CD8-positive, alpha-beta memory T cell (primary cell): ENCODE data around the gene ZNF609. TPM values are rescaled to one million over a fixed set of nuclear protein-coding genes. Genes with fewer than 3 reads are reported as not detected.

ENCODE experiments used
- CTCF ChIA-PET: fragments of 350-600 bp; sonication (Branson Sonifier 250); formaldehyde crosslinking; loops from one replicate; lab custom pipeline; 2021; ENCODE audit warnings: antibody characterized with exemption; lab: Charles Lee
- POLR2A ChIA-PET: fragments of 350-600 bp; sonication (Branson Sonifier 250); formaldehyde crosslinking; loops from one replicate; lab custom pipeline; 2021; ENCODE audit warnings: antibody characterized with exemption; lab: Charles Lee
- DNase-seq, 5 donors: peaks; one replicate each; pipeline versions ENCODE4 v3.0.0 to v3.0.0-alpha.2; 2020 to 2022; ENCODE audit warnings: mixed read lengths in 1 of 5
- H3K27ac ChIP-seq: one replicate; pipeline ENCODE4 v1.7.0; 2013; ENCODE audit warnings: low read depth, mild to moderate bottlenecking, low read length, moderate library complexity
- H3K27me3 ChIP-seq: 2 replicates; pipeline ENCODE4 v1.7.0; 2013; ENCODE audit warnings: low read length, mild to moderate bottlenecking; ENCODE audit not compliant: insufficient read depth, poor library complexity, severe bottlenecking
- H3K36me3 ChIP-seq: 2 replicates; pipeline ENCODE4 v1.7.0; 2013; ENCODE audit warnings: mild to moderate bottlenecking, low read length, moderate library complexity; ENCODE audit not compliant: insufficient read depth
- H3K4me1 ChIP-seq: 2 replicates; pipeline ENCODE4 v1.7.0; 2013; ENCODE audit warnings: mild to moderate bottlenecking, low read length, moderate library complexity; ENCODE audit not compliant: insufficient read depth
- H3K4me3 ChIP-seq: 2 replicates; pipeline ENCODE4 v1.7.0; 2013; ENCODE audit warnings: mild to moderate bottlenecking, low read length
- H3K9me3 ChIP-seq: 2 replicates; pipeline ENCODE4 v1.7.0; 2013; ENCODE audit warnings: mild to moderate bottlenecking, low read length
- H3K27ac Mint-ChIP-seq, 8 donors: one replicate each; pipeline ENCODE4 v1.8.0; 2020 to 2021; ENCODE audit warnings: mixed read lengths in 8 of 8, mild to moderate bottlenecking in 6 of 8, inconsistent platforms in 3 of 8, moderate library complexity in 3 of 8
- H3K27me3 Mint-ChIP-seq, 2 donors: one replicate each; pipeline ENCODE4 v1.8.0; 2020 to 2021; ENCODE audit warnings: mixed read lengths in 2 of 2, mild to moderate bottlenecking in 1 of 2, moderate library complexity in 1 of 2
- H3K36me3 Mint-ChIP-seq, 3 donors: one replicate each; pipeline ENCODE4 v1.8.0; 2020 to 2021; ENCODE audit warnings: mixed read lengths in 3 of 3, inconsistent platforms in 1 of 3, mild to moderate bottlenecking in 1 of 3
- H3K4me1 Mint-ChIP-seq, 3 donors: one replicate each; pipeline ENCODE4 v1.8.0; 2020 to 2021; ENCODE audit warnings: mixed read lengths in 3 of 3, inconsistent platforms in 1 of 3, mild to moderate bottlenecking in 1 of 3
- H3K4me3 Mint-ChIP-seq, 7 donors: one replicate each; pipeline ENCODE4 v1.8.0; 2020 to 2021; ENCODE audit warnings: mixed read lengths in 7 of 7, mild to moderate bottlenecking in 6 of 7, moderate library complexity in 4 of 7, inconsistent platforms in 2 of 7
- H3K9me3 Mint-ChIP-seq, 5 donors: one replicate each; pipeline ENCODE4 v1.8.0; 2020 to 2022; ENCODE audit warnings: mixed read lengths in 5 of 5, mild to moderate bottlenecking in 3 of 5, moderate library complexity in 2 of 5, inconsistent platforms in 1 of 5
- polyA plus RNA-seq: library from polyadenylated mRNA; unstranded; fragments of 300-500 nt; fragmentation: Illumina TruSeq; gene quantifications from one replicate; pipeline ENCODE4 v1.2.3, GENCODE V29; 2021
- total RNA-seq, 2 experiments: library from RNA; stranded (reverse); gene quantifications; one replicate each; pipeline ENCODE4 v1.2.3, GENCODE V29; 2021

ZNF609 gene
- total and polyA plus RNA-seq, 3 experiments from 2014 or later = 10.7 to 38.9 (median 38.0) TPM

GRCh38 chr15:64447536-64448315 is 12.7 kb upstream of the ZNF609 start:
- POLR2A ChIA-PET = interaction anchor here (0.9 kb wide), 1 partner anchor 9 kb away, joined by 3 read pairs; no protein-coding TSS in a partner anchor

GRCh38 chr15:64452988-64453688 is 7.2 kb upstream of the ZNF609 start:
- Mint-ChIP-seq H3K4me3 (no peak overlapping the region), H3K27ac (peak overlapping the region in 3 of 8 donors; percentile 0 to 72 (median 18)), H3K36me3 (peaks cover 3 to 39% (median 9%) of the 10 kb centered on the region in 3 donors), H3K4me1 (peaks cover 12 to 56% (median 24%) of the 10 kb centered on the region in 3 donors), H3K27me3 (no peaks in the 10 kb centered on the region), H3K9me3 (no peaks in the 10 kb centered on the region)
- POLR2A ChIA-PET = no interaction called here
- H3K36me3 ChIP-seq = no peaks in the 10 kb centered on the region
- CTCF ChIA-PET = no interaction called here
- H3K4me1 ChIP-seq = peaks cover 43% of the 10 kb centered on the region
- no peak overlapping the region for H3K27ac ChIP-seq
- H3K27me3 ChIP-seq = no peaks in the 10 kb centered on the region
- H3K9me3 ChIP-seq = no peaks in the 10 kb centered on the region
- H3K4me3 ChIP-seq = no peak overlapping the region
- DNase-seq = no peak

More at GRCh38 chr15:64447536-64448315, 12.7 kb upstream of the ZNF609 start:
- H3K9me3 Mint-ChIP-seq = no peaks in the 10 kb centered on the region
- Histone ChIP-seq H3K9me3 (no peaks in the 10 kb centered on the region), H3K4me3 (no peak overlapping the region), H3K4me1 (peaks cover 47% of the 10 kb centered on the region), H3K36me3 (no peaks in the 10 kb centered on the region), H3K27me3 (no peaks in the 10 kb centered on the region), H3K27ac (no peak overlapping the region)
- peak overlapping the region in 5 of 8 donors; percentile 15 to 81 (median 62) for H3K27ac Mint-ChIP-seq
- no peaks in the 10 kb centered on the region for H3K27me3 Mint-ChIP-seq
- H3K4me3 Mint-ChIP-seq = peak overlapping the region in 2 of 7 donors; percentile 2 to 7
- H3K4me1 Mint-ChIP-seq = peaks cover 32 to 59% (median 47%) of the 10 kb centered on the region in 3 donors
- CTCF ChIA-PET = interaction anchor here (1.1 to 1.6 kb wide), 2 partner anchors 17 to 206 kb away, joined by 3 to 4 read pairs; no protein-coding TSS in a partner anchor
- no peak for DNase-seq
- H3K36me3 Mint-ChIP-seq = peaks cover 3 to 45% (median 6%) of the 10 kb centered on the region in 3 donors

GRCh38 chr15:64453689-64454037 is 6.7 kb upstream of the ZNF609 start:
- H3K4me3 ChIP-seq = no peak overlapping the region
- Mint-ChIP-seq H3K4me1 (peaks cover 10 to 52% (median 19%) of the 10 kb centered on the region in 3 donors), H3K27ac (peak overlapping the region in 3 of 8 donors; percentile 0 to 72 (median 18)), H3K36me3 (peaks cover 3 to 35% (median 9%) of the 10 kb centered on the region in 3 donors), H3K27me3 (no peaks in the 10 kb centered on the region), H3K9me3 (no peaks in the 10 kb centered on the region), H3K4me3 (no peak overlapping the region)
- H3K9me3 ChIP-seq = no peaks in the 10 kb centered on the region
- H3K27ac ChIP-seq = no peak overlapping the region
- H3K4me1 ChIP-seq = peaks cover 37% of the 10 kb centered on the region
- DNase-seq = no peak
- no peaks in the 10 kb centered on the region for H3K36me3 ChIP-seq
- ChIA-PET CTCF (no interaction called here), POLR2A (no interaction called here)
- H3K27me3 ChIP-seq = no peaks in the 10 kb centered on the region

- Mint-ChIP-seq H3K27ac (no peak overlapping the region), H3K4me3 (no peak overlapping the region), H3K4me1 (peaks cover 9 to 53% (median 21%) of the 10 kb centered on the region in 3 donors), H3K27me3 (no peaks in the 10 kb centered on the region), H3K36me3 (peaks cover 3 to 33% (median 9%) of the 10 kb centered on the region in 3 donors), H3K9me3 (no peaks in the 10 kb centered on the region)
- H3K9me3 ChIP-seq = no peaks in the 10 kb centered on the region
- H3K27me3 ChIP-seq = no peaks in the 10 kb centered on the region
- H3K4me1 ChIP-seq = peaks cover 38% of the 10 kb centered on the region
- no peak overlapping the region for H3K27ac ChIP-seq
- H3K36me3 ChIP-seq = no peaks in the 10 kb centered on the region
- DNase-seq = no peak
- ChIA-PET POLR2A (no interaction called here), CTCF (no interaction called here)
- H3K4me3 ChIP-seq = no peak overlapping the region
These were observed 6.1 kb upstream of the ZNF609 start for GRCh38 chr15:64454282-64454681.

- H3K27ac ChIP-seq = no peak overlapping the region
- Mint-ChIP-seq H3K9me3 (no peaks in the 10 kb centered on the region), H3K4me3 (peak overlapping the region in 1 of 7 donors; percentile 48), H3K27ac (peak overlapping the region in 5 of 8 donors; percentile 54 to 84 (median 73)), H3K4me1 (peaks cover 15 to 52% (median 26%) of the 10 kb centered on the region in 3 donors), H3K27me3 (no peaks in the 10 kb centered on the region), H3K36me3 (peaks cover 0 to 30% (median 6%) of the 10 kb centered on the region in 3 donors)
- CTCF ChIA-PET = no interaction called here
- H3K9me3 ChIP-seq = no peaks in the 10 kb centered on the region
- no peak overlapping the region for H3K4me3 ChIP-seq
- DNase-seq = no peak
- POLR2A ChIA-PET = no interaction called here
- H3K27me3 ChIP-seq = no peaks in the 10 kb centered on the region
- H3K36me3 ChIP-seq = no peaks in the 10 kb centered on the region
- peaks cover 38% of the 10 kb centered on the region for H3K4me1 ChIP-seq
These were observed 4.4 kb upstream of the ZNF609 start for GRCh38 chr15:64455961-64456371.

GRCh38 chr15:64456634-64457108 is 3.7 kb upstream of the ZNF609 start:
- peaks cover 39% of the 10 kb centered on the region for H3K4me1 ChIP-seq
- H3K4me3 ChIP-seq = no peak overlapping the region
- no peak overlapping the region for H3K27ac ChIP-seq
- Mint-ChIP-seq H3K4me3 (peak overlapping the region in 1 of 7 donors; percentile 19), H3K36me3 (peaks cover 0 to 36% (median 6%) of the 10 kb centered on the region in 3 donors), H3K4me1 (peaks cover 20 to 57% (median 32%) of the 10 kb centered on the region in 3 donors), H3K9me3 (no peaks in the 10 kb centered on the region), H3K27ac (peak overlapping the region in 5 of 8 donors; percentile 6 to 84 (median 57)), H3K27me3 (no peaks in the 10 kb centered on the region)
- ChIA-PET POLR2A (no interaction called here), CTCF (interaction anchor here (1.2 kb wide), 1 partner anchor 12 kb away, joined by 3 read pairs; no protein-coding TSS in a partner anchor)
- no peaks in the 10 kb centered on the region for H3K9me3 ChIP-seq
- no peaks in the 10 kb centered on the region for H3K27me3 ChIP-seq
- DNase-seq = no peak
- H3K36me3 ChIP-seq = no peaks in the 10 kb centered on the region

GRCh38 chr15:64459066-64459781 is 1.2 kb upstream of the ZNF609 start:
- no peaks in the 10 kb centered on the region for H3K36me3 ChIP-seq
- POLR2A ChIA-PET = no interaction called here
- H3K4me1 ChIP-seq = peaks cover 61% of the 10 kb centered on the region
- H3K4me3 ChIP-seq = no peak overlapping the region
- Mint-ChIP-seq H3K9me3 (no peaks in the 10 kb centered on the region), H3K27me3 (no peaks in the 10 kb centered on the region), H3K36me3 (peaks cover 0 to 28% (median 6%) of the 10 kb centered on the region in 3 donors), H3K27ac (peak overlapping the region; percentile 76 to 89 (median 86)), H3K4me3 (peak overlapping the region; percentile 82 to 97 (median 93)), H3K4me1 (peaks cover 42 to 74% (median 57%) of the 10 kb centered on the region in 3 donors)
- H3K27ac ChIP-seq = no peak overlapping the region
- H3K9me3 ChIP-seq = no peaks in the 10 kb centered on the region
- H3K27me3 ChIP-seq = no peaks in the 10 kb centered on the region
- CTCF ChIA-PET = interaction anchor here (1.1 to 1.5 kb wide), 5 partner anchors 11 to 39 kb away, joined by 3 to 5 read pairs (median 3); no protein-coding TSS in a partner anchor
- DNase-seq = no peak
